GM18868 (cell line): ENCODE data around the gene HLA-F.
A peak's percentile ranks its signal among the peaks of the same experiment; 100 is the strongest.

Experiments used
- ATAC-seq: cut with Tn5 transposase; IDR thresholded peaks from one replicate; pipeline ENCODE4 v1.9.1; 2021; ENCODE audit warnings: mild to moderate bottlenecking, moderate library complexity; ENCODE audit not compliant: unreplicated experiment

HLA-F gene

GRCh38 chr6:29742127-29742526 is 18.9 kb downstream of the HLA-F start:
- ATAC-seq, result no peak

DNA sequence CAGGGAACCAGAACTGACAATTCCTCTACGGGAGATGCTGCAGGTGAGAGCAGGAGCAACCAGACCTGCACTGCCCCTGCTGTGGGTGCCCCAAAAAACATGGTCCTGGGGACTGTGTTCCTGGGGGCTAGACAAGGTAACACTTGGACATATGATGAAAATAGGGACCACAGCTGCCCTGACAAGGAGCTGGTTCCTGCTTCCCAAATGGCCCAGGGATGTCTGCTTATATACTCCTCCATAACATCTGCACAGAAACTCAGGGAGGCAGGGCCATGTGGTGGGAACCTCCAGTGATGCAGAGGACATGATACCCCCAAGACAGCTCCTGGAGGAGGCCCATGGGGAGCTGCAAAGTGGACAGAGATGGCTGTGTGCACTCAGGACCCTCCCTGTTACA is 19.8 kb downstream of the HLA-F start:
- no peak for ATAC-seq

DNA sequence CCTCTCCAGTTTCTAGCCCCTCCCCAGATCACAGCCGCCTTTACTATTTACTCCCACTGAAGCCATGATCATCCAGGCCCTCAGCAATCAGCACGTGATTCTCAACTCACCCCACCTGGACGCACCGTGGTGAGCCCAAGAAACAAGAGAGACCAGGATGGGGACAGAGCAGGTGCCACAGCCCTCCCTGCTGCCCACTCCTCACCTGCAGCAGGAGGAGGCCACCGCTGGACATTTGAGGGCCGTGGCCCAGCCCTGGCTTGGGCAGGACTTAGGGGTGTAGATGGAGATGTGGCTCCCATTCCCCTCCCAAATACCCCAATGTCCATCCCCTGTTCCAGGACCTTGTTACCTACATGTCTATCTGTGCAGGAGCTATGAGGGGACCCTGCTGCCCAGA is 20.3 kb downstream of the HLA-F start:
- ATAC-seq, result no peak

DNA sequence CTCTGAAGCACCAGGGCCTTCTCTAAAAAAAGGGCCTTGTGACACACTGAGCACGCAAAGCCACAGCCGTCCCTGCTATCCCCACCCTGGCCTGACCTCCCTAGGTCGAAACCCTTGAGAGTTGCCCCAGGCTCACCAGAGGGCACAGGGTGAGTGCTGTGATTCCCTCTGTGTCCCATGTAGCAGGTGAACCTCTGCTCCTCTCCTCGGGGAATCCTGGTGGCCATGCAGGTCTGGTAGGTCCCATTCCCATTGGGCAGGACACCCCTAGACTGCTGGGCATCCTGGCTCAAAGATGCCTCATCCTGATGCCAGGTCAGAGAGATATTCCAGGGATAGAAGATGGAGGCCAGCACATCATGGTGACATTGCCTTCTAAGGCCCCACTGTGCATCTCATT is 20.9 kb downstream of the HLA-F start:
- no peak for ATAC-seq

DNA sequence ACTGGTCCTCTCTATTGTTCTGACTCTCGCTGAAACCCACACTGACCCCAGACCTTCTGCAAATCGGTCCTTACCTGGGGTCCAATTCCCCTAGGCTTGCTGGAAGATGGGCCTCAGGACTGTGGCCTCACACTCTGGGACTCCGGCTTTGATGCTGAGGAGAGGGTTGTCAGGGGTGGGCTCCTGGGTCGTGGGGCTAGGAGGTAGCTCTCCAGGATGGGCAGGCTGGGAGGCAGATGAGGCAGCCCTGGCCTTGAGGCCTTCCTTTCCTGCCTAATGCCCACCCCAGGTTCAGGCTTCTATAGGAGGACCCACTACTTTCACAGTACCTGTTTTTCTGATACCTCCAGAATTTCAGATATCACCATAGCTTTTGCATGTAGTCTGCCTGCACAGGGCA is 21.4 kb downstream of the HLA-F start:
- no peak for ATAC-seq

- ATAC-seq, result no peak
These were observed 22.2 kb downstream of the HLA-F start for GRCh38 chr6:29745386-29745785.

DNA sequence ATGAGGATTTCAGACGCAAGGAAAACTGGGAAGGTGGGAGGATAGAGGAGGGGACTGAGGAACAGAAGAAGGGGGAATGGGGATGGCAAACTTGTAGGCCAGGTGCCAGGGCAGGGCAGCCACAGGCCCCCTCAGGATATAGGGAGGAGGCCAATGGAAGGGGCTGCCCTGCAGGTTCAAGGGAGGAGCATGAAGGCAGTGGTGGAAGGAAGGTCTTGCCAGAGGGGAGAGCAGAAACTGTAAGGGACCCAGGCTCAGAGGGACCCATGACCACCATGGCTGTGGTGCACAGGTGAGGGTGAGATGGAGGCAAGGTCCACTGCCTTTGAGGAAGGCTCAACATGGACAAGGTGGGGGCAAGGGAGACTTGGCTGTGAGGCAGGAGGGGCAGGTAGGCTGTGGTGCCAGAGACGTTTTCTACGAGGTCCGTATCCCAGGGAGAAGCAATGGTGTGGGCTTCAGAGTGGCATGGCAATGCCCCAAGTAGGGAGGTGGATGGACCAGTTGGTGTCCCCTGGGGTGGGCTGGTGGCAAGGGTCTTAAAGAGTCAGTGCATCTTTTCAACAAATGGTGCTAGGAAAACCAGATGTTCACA is 22.7 kb downstream of the HLA-F start:
- ATAC-seq, result no peak

DNA sequence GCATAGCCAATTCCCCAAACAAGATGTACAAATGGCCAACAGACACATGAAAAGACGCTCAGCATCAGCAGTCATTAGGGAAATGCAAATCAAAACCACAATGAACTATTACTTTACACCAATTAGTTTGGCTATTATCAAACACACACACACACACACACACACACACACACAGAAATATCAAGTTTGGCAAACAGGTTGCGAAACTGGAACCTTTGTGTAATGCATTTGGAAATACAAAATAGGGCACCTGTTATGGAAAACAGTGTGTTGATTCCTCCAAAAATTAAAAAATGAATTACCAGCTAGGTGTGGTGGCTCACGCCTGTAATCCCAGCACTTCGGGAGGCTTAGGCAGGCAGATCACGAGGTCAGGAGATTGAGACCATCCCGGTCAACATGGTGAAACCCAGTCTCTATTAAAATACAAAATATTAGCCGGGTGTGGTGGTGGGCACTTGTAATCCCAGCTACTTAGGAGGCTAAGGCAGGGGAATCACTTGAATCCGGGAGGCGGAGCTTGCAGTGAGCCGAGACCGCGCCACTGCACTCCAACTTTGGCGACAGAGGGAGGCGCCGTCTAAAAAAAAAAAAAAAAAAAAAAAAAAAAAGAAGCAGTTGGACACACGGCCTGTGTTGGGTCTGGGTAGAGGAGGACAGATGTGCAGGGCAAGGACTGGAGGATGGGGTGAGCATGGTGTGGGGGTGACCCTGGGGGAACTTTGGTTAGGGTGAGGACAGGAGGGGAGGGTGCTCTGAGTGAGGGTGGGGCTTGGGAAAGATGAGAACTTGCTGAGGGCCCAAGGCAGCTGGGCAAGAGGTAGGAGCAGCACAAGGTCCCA is 23.8 kb downstream of the HLA-F start:
- ATAC-seq, result no peak

- ATAC-seq, result no peak
These were observed 24.5 kb downstream of the HLA-F start for GRCh38 chr6:29747688-29748250.

GRCh38 chr6:29748391-29749307 is 25.4 kb downstream of the HLA-F start:
- ATAC-seq, result peak; percentile 84

DNA sequence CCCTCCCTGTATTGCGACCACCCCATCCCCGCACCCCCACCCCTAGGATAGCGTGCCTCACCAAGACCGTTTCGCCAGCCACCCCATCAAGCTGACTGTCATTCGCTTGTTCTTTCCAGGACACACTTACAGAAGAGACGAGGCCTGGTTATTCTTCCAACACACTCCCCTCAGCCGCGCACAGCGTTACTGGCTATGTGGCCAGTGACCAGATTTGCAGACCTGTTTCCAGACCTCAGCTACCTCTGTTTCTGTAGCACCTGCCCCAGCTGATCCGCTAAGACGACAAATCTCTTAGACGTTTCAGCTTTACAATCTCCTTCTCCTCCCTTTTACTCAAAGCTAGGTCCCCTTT is 26.1 kb downstream of the HLA-F start:
- ATAC-seq, result peak; percentile 5

DNA sequence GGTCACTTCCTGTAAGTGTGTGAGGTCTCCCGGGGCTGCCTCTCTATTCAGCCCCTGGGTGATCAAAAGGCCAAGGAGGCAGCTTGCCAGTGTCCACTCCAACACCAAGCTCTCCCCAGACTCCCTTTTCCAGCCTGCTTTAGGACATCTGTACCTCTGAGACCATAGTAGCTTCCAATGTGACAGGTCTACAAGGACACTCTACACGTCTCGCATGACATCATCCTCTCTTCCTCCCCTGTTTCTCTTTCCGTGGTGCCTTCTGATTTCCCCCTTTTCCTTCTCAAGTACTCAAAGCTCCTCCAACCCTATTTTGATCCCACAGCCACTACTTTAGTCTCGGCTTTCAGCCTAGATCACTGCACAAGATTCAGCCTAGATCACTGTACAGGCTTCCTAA is 26.4 kb downstream of the HLA-F start:
- ATAC-seq, result no peak

DNA sequence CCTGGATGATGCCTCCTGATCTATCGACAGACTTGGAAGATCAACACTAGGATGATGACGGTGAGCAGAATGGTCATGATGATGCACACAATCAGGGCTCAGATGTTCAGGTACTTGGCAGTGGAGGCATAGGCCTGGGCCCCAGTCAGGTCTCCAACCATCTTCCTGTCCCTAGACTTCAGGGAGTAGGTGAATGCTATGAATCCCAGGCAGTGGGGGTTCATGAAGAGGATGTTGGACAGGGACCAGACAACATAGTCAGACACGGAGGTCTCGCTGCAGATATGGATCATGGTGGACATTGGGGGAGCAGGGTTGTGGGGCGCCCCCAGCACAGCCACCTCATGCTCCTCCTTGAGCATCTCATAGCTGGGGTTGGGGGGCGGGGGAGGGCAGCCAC is 27.5 kb downstream of the HLA-F start:
- no peak for ATAC-seq

DNA sequence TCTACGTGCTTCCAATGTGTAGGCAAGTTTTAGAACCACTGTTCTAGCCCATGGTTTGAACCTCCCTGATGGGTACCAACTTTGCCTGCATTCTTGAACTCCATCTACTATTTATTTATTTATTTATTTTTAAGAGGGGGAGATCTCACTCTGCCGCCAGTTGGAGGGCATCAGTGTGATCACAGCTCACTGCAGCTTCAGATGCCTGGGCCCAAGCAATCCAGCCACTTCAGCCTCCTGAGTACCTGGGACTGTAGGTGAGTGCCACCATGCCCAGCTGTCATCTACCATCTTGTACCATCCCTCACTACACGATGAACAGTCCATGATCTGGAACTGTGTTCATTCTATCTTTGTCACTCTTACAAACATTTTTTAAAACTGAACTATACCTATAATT is 28.2 kb downstream of the HLA-F start:
- no peak for ATAC-seq

GRCh38 chr6:29752451-29753308 is 29.4 kb downstream of the HLA-F start:
- peak; percentile 71 for ATAC-seq

DNA sequence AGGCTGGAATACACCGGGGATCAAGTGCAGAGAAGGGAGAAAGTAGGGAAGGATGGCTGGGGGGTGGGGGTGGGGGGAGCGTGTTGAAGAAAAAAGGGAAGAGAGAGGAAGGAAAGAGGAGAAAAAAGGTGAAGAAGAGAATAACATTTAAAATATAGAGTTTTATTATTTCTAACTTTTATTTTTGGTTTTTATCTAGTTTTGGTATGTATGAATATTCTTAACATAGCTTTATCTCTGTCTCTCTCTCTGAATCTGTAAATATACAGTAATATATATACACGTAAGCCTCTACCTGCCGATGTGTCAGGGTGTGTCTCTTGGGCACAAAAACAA is 30.0 kb downstream of the HLA-F start:
- no peak for ATAC-seq

GRCh38 chr6:29755295-29755871 is 32.1 kb downstream of the HLA-F start:
- no peak for ATAC-seq

DNA sequence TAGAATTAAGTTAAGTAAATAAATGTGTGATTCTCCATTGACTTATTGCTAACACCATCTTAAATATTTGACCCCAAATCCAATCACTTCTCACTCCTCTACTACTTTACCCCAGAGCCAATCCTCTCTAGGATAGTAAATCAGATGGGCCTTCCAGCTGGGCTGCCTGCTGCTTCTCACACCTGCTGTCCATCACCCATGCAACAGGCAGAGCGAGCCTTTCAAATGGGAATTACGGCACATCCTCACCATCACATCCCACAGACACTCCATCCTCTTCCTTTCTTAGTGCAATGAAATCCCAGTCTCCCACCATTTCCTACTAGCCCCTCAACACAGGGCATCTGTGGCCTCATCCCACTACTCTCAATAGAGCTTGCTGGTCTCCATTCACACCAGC is 34.0 kb downstream of the HLA-F start:
- no peak for ATAC-seq

DNA sequence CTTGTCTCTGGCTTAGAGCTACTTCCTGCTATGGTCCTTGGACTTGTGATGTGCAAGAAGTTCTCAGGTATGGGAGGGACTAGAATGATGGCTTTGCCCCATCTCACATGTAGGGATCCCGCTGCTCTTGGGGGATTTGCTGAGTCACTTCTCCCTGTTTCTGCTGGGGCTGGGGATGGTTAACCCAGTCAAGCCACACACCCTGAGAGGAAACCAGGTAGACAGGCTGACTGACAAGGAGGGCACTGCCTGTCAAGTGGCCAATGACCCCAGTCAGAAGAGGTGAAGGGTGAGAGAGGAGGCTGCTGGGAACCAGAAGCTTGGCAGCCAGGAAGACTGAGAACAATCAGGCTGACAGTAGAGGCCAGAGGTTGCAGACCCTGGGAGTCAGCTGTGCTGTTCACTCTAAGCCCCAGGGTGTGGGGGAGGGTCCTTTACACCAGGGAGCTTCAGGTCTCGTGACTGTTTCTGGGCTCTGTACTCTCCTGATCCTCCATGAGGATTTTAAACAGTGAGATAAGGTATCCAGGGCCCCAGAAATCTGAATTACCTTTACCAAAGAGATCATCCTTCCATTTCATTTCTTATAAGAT is 34.6 kb downstream of the HLA-F start:
- no peak for ATAC-seq

- no peak for ATAC-seq
These were observed 35.5 kb downstream of the HLA-F start for GRCh38 chr6:29758761-29759160.
